Keratinocyte (primary cell): ENCODE data around the gene SUPT6H. TPM values are rescaled to one million over a fixed set of nuclear protein-coding genes. Genes with fewer than 3 reads are reported as not detected.

Experiments
- DNase-seq: peaks from one replicate; pipeline ENCODE4 v3.0.0-alpha.2; 2011; ENCODE audit warnings: low read depth, missing footprints, low spot score
- FAIRE-seq: peaks from 2 replicates; lab custom pipeline; 2011; peaks lifted over from hg19 to GRCh38; lab: Jason Lieb, UNC
- H2AFZ ChIP-seq: 2 replicates; pipeline ENCODE4 v1.6.0; 2012; ENCODE audit warnings: low read length, control low read depth, inconsistent platforms; ENCODE audit not compliant: control insufficient read depth
- H3K27ac ChIP-seq: 2 replicates; pipeline ENCODE4 v1.5.1; 2011; ENCODE audit warnings: low read length; ENCODE audit not compliant: control insufficient read depth, insufficient read depth
- H3K27me3 ChIP-seq: 3 replicates; pipeline ENCODE4 v1.6.0; 2011; ENCODE audit warnings: low read length; ENCODE audit not compliant: control insufficient read depth, insufficient read depth; ENCODE audit errors: extremely low read depth
- H3K36me3 ChIP-seq, 2 experiments: 2 replicates in 1 of 2; 3 replicates in 1 of 2; pipeline ENCODE4 v1.5.1; 2011; ENCODE audit warnings: low read length in 2 of 2, mild to moderate bottlenecking in 1 of 2; ENCODE audit not compliant: control insufficient read depth in 2 of 2, insufficient read depth in 2 of 2; ENCODE audit errors: extremely low read depth in 1 of 2
- H3K4me1 ChIP-seq: 3 replicates; pipeline ENCODE4 v1.5.1; 2011; ENCODE audit warnings: low read length; ENCODE audit not compliant: control insufficient read depth, insufficient read depth; ENCODE audit errors: extremely low read depth
- H3K4me2 ChIP-seq: 3 replicates; pipeline ENCODE4 v1.6.0; 2011; ENCODE audit warnings: low read depth, low read length; ENCODE audit not compliant: control insufficient read depth, insufficient read depth; ENCODE audit errors: extremely low read depth
- H3K4me3 ChIP-seq, 3 experiments: fragments of 200-600 bp in 1 of 3; sonication (generic) in 1 of 3; 2 replicates in 2 of 3; 3 replicates in 1 of 3; pipeline ENCODE4 v1.5.1; 2011 to 2016; ENCODE audit warnings: low read length in 3 of 3, mild to moderate bottlenecking in 3 of 3, control low read depth in 2 of 3, inconsistent platforms in 1 of 3, low read depth in 1 of 3, mixed read lengths in 1 of 3, mixed run types in 1 of 3, moderate library complexity in 1 of 3; ENCODE audit not compliant: control insufficient read depth in 2 of 3, insufficient read depth in 2 of 3; ENCODE audit errors: extremely low read depth in 1 of 3
- H3K79me2 ChIP-seq: 2 replicates; pipeline ENCODE4 v1.6.0; 2012; ENCODE audit warnings: low read length; ENCODE audit not compliant: control insufficient read depth, insufficient read depth
- H3K9ac ChIP-seq: 3 replicates; pipeline ENCODE4 v1.6.0; 2011; ENCODE audit warnings: low read length; ENCODE audit not compliant: control insufficient read depth, insufficient read depth; ENCODE audit errors: extremely low read depth
- H3K9me1 ChIP-seq: 3 replicates; pipeline ENCODE4 v1.6.0; 2011; ENCODE audit warnings: low read length; ENCODE audit not compliant: control insufficient read depth, insufficient read depth; ENCODE audit errors: extremely low read depth
- H3K9me3 ChIP-seq: 2 replicates; pipeline ENCODE4 v1.5.1; 2012; ENCODE audit warnings: low read depth, low read length; ENCODE audit not compliant: control insufficient read depth
- H4K20me1 ChIP-seq: 3 replicates; pipeline ENCODE4 v1.6.0; 2011; ENCODE audit warnings: low read length; ENCODE audit not compliant: control insufficient read depth, insufficient read depth; ENCODE audit errors: extremely low read depth
- EZH2 ChIP-seq: IDR thresholded peaks from one replicate; pipeline ENCODE4 v1.6.1; 2012; ENCODE audit warnings: inconsistent platforms, mild to moderate bottlenecking, low read length, moderate library complexity
- dilution Hi-C: fragments of 300-500 bp; cut with MboI; formaldehyde crosslinking; loops from one replicate; pipeline ENCODE4 v1.7.0; 2020; ENCODE audit warnings: low sequenced_read_pairs; ENCODE audit not compliant: extremely low pct_ligation_motif_present
- polyA plus RNA-seq, 5 experiments: library from polyadenylated mRNA; depleted of rRNA in 3 of 5; stranded (reverse) in 3 of 5; stranded (forward) in 1 of 5; unstranded in 1 of 5; fragments of >200 nt; gene quantifications; 1 replicate in 1 of 5; 2 replicates in 3 of 5; 3 replicates in 1 of 5; pipeline versions ENCODE4 v1.2.1 to v1.2.3, GENCODE V29; 2011 to 2012; ENCODE audit warnings: missing spikeins in 2 of 5, low read depth in 1 of 5, low replicate concordance in 1 of 5
- TF ChIP-seq, protein P1 (sequence below), 3 experiments: IDR thresholded peaks in 1 of 3; conservative IDR thresholded peaks in 1 of 3; optimal IDR thresholded peaks in 1 of 3; 2 replicates in 2 of 3; 3 replicates in 1 of 3; pipeline versions ENCODE3 to v1.5.1; 2011; ENCODE audit warnings: low read length in 3 of 3, mild to moderate bottlenecking in 3 of 3, moderate library complexity in 2 of 3, control low read depth in 1 of 3, inconsistent platforms in 1 of 3; ENCODE audit not compliant: insufficient read depth in 2 of 3; ENCODE audit errors: extremely low read depth in 1 of 3

The SUPT6H gene
- polyA plus RNA-seq, 1 donor (not counting 4 experiments of a cell fraction or from before 2014, with no cell fraction given) = 32.1 TPM

DNA sequence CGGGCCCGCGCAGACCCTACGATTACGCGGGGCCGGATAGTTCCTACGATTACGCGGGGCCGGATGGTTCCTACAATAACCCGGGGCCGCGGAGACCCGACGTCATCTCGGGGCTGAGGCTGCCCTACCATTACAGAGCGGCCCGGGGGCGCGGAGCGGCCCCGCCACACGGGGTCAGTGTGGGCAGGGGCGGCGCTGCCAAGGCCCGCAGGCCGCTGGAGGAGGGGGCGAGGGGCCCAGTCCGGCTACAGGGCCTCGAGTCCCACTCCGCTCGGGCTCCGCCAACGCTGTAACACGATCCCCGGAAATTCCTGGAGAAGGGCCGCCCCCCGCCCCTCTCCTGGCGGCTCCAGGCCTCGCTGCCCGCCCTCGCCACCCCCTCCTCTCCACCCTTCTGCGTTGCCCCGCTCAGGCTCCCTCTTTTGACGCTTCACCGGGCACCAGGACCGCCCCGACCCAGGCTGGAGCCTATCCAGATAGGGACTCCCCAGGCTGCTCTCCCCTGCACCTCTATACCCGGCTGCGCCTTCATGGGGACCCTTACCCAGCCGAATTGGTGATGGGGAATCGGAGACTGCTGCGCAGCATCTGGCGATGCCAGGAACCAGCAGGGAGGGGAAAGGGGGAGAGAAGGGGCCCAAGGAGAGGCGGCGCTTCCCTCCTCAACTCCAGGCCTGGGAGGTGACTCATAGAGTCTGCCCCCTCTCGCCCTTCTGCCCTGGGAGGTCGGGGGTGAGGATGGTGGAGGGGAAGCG, 55.8 kb downstream of the SUPT6H start, which contains the start of gene RAB34:
Gene RAB34, minus strand, starts transcription at position 291 of the 755 bp plus-strand sequence. CDS start 602 bp downstream, outside the sequence.
- Histone ChIP-seq H3K4me1 (peaks cover 41% of the 10 kb centered on the region), H3K27me3 (no peaks in the 10 kb centered on the region), H3K27ac (peak within 1 kb of the TSS; percentile 89), H3K4me2 (peak within 1 kb of the TSS; percentile 99), H2AFZ (peak within 1 kb of the TSS; percentile 54), H3K36me3 (peaks cover 22 to 51% of the 10 kb centered on the region in 2 experiments), H3K9me1 (peaks cover 3% of the 10 kb centered on the region), H3K9ac (peak within 1 kb of the TSS; percentile 95), H4K20me1 (peaks cover 22% of the 10 kb centered on the region), H3K9me3 (no peaks in the 10 kb centered on the region), H3K79me2 (peaks cover 53% of the 10 kb centered on the region), H3K4me3 (peak within 1 kb of the TSS; percentile 69 to 87 (median 82))
- TF ChIP-seq, protein P1, sequence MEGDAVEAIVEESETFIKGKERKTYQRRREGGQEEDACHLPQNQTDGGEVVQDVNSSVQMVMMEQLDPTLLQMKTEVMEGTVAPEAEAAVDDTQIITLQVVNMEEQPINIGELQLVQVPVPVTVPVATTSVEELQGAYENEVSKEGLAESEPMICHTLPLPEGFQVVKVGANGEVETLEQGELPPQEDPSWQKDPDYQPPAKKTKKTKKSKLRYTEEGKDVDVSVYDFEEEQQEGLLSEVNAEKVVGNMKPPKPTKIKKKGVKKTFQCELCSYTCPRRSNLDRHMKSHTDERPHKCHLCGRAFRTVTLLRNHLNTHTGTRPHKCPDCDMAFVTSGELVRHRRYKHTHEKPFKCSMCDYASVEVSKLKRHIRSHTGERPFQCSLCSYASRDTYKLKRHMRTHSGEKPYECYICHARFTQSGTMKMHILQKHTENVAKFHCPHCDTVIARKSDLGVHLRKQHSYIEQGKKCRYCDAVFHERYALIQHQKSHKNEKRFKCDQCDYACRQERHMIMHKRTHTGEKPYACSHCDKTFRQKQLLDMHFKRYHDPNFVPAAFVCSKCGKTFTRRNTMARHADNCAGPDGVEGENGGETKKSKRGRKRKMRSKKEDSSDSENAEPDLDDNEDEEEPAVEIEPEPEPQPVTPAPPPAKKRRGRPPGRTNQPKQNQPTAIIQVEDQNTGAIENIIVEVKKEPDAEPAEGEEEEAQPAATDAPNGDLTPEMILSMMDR (optimal IDR thresholded peaks at IDR 0.05 in 1 of 3, IDR thresholded peaks at IDR 0.05 in 1 of 3, conservative IDR thresholded peaks at IDR 0.05 in 1 of 3; ENCODE audit: extremely low read depth in 1 of 3, insufficient read depth in 2 of 3, low read length in 3 of 3) = peak in 2 of 3 experiments; percentile 21 to 42
- no peak for TF ChIP-seq EZH2
- dilution Hi-C loops = no loop called here
- FAIRE-seq (no peak), DNase-seq (no peak)

DNA sequence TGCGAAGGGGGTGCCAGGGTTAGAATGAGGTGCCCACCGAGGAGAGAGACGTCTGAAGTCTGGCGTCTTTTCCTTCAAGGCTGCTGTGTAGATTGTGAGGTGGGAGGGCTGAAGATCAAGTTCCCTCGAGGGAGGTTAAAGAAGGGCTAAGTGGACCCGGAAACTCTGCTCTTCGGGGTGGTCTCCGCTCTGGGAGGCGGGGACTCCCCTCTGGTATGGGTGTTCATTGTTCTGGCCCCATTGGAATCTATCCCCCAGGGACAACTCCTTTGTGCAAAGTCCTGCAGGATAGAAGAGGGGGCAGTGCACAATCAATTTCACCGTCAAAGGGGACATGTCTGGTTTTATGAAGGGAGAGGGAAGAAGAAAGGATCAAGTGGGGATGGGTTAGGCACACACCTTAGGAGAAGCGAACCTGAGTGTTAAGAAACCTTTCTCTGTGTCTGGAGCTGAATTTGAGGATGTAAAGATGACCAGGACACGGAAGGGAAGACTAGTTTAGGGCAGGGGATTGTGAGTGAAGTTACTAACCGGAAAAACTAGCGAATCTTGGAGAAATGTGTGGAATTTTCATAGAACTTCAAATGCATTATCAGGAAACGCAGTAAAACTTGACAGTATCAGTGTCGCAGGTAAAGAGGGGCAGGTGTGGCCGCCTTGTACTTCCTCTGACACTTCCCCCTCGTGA, 56.5 kb downstream of the SUPT6H start:
- Histone ChIP-seq H4K20me1 (peaks cover 23% of the 10 kb centered on the region), H3K4me2 (peak overlapping the region; percentile 71), H3K4me1 (peaks cover 48% of the 10 kb centered on the region), H3K27ac (peak overlapping the region; percentile 89), H3K9me1 (peaks cover 3% of the 10 kb centered on the region), H3K9me3 (no peaks in the 10 kb centered on the region), H3K4me3 (peak overlapping the region; percentile 69 to 99 (median 73)), H3K36me3 (peaks cover 25 to 53% of the 10 kb centered on the region in 2 experiments), H2AFZ (peak overlapping the region; percentile 54), H3K9ac (peak overlapping the region; percentile 95), H3K79me2 (peaks cover 58% of the 10 kb centered on the region), H3K27me3 (no peaks in the 10 kb centered on the region)
- no peak for TF ChIP-seq EZH2
- TF ChIP-seq, protein P1 (optimal IDR thresholded peaks at IDR 0.05 in 1 of 3, IDR thresholded peaks at IDR 0.05 in 1 of 3, conservative IDR thresholded peaks at IDR 0.05 in 1 of 3; ENCODE audit: extremely low read depth in 1 of 3, insufficient read depth in 2 of 3, low read length in 3 of 3) = no peak
- FAIRE-seq (no peak), DNase-seq (no peak)
- dilution Hi-C loops = no loop called here
